NCI-H748 (cell line): ENCODE data around the gene TERB2.
A peak's percentile ranks its signal among the peaks of the same experiment; 100 is the strongest.
"Not testable (repeated sequence)": the region's sequence is repeated elsewhere in the genome, so short reads cannot be mapped to it uniquely, and the experiment has no call there.

Experiments
- DNase-seq: peaks from one replicate; lab custom pipeline; 2025; ENCODE audit not compliant: unreplicated experiment; lab: John Stamatoyannopoulos, UW

The TERB2 gene, protein sequence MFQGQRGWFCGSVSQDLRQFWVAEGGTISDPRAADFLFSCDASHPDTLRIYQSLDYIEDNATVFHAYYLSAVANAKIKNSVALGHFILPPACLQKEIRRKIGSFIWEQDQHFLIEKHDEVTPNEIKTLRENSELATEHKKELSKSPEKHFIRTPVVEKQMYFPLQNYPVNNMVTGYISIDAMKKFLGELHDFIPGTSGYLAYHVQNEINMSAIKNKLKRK

DNA sequence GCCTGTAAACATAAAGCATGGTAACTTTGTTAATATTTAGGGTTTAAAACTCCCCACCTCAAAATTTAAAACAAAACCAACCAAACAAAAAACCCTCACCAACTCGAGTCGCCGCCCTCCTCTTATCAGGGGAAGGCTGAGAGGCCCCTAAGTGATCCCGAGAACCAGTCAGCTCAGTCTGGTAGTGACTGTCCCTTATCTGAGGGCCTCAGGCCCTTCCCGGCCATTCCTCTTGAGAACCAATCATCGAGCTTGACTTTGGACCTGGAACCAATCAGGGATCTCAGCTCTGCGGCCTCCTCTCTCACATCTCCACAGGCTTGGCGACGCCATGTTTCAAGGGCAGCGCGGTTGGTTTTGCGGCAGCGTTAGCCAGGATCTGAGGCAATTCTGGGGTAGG lies at the start of gene TERB2:
Gene TERB2, plus strand, starts transcription at position 300 of the 400 bp plus-strand sequence. Its CDS starts 32 bp downstream, at position 332.
- DNase-seq = no peak

DNA sequence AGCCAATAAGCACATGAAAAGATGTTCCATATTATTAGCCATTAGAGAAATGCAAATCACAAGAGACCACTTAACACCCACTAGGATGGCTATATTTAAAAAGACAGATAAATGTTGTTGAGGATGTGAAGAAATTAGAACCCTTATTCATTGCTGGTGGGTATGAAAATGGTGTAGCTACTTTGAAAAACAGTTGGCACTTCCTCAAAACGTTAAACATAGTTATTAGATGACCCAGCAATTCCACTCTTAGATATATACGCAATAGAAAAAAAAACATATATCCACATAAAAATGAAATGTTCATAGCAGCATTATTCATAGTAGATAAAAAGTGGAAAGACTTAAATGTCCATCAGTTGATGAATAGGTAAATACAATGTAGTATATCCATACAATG lies 47.1 kb upstream of the TERB2 start:
- no peak for DNase-seq

DNA sequence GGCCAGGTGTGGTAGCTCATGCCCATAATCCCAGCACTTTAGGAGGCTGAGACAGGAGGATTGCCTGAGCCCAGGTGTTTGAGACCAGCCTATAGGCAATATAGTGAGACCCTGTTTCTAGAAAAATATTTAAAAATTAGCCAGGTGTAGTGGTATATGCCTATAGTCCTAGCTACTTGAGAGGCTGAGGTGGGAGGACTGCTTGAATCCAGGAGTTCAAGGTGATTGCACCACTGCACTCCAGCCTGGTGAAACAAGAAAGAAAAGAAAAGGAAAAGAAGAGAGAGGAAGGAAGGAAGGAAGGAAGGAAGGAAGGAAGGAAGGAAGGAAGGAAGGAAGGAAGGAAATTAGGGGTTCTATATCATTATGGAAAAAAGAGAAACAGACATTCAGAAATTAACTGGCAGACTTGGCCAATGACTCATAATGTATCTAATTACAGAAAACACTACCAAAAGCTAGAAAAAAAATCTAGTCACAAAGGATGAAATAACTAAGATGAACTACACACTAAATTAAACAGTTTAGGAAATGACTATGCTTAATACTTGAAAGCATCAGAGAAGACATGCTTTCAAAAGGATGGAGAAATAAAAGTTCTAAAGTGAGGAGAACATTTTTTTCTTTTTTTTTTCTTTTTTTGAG lies 45.4 kb upstream of the TERB2 start:
- DNase-seq = no peak

DNA sequence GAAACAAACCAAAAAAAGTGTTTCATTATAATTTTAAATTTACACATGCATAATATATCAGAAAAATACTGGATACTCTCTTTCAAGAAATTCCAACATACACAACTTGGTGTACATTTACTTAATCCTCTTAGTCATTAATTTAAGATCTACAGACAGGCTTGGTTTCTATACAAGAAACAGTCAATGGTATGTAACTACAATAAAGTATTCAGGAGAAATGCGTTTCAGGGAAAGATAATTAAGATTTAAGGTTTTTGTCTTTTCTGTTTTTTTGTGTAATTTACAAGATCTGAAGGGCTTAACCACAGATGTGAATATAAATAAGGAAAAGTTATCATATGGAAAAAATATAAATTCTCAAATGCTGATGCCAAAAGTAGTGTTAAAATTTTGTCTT lies 44.3 kb upstream of the TERB2 start:
- DNase-seq = not testable (repeated sequence)

DNA sequence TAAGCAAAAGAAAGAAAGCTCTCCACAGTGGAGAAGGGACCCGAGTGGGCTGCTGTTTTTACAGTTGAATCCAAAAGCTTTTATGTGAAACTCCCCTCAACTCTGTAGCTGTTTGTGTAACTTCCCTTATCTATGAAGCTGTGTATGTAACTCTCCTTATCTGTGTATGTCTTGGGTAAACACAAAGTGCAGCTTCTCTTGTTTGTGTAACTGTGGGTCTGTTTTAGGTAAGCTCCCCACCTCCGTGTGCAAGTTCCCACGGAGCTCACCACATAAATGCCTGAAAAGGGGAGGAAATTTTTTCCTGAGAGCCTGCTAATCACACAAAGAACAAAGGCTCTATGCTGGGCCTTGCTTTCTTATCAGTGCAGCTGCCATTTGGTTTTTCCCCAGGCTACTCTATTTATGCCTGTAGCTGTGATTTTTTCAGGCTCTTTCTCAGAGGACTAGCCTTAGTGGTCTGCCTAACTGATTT lies 43.5 kb upstream of the TERB2 start:
- DNase-seq = not testable (repeated sequence)

DNA sequence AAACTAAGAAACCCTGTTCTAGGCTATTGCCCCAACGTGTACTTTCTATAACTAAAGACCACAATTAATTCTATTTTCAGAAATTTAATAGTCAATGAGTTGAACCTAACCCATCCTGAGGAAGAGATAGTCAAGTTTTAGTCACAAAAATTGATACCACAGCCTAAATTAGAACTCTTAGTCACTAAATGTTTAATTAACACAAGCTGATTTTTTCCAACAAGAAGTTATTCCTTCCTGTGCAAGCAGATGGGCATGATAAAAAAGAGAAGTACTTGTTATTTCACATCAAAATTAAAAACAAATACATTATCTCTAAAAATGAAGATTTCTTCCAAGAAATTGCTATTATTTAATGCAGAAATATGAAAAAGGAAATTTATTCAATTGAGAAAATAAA lies 38.4 kb upstream of the TERB2 start:
- no peak for DNase-seq

DNA sequence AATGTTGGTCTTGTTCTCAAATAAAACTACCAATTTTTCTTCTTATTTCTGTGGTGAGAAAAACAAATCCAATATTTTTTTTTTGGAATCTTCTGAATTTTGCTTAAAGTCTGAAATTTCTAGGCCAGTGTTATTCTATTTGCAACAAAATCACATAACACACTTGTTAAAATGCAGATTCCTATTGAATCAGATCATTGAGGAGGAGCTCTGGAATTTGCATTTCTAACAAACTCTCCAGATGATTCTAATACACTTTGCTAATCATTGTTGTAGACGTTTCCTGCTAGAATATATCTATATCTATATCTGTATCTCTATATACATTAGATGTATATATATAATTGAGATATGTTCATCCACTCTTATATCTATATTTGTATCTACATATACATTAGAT lies 27.8 kb upstream of the TERB2 start:
- DNase-seq = not testable (repeated sequence)

DNA sequence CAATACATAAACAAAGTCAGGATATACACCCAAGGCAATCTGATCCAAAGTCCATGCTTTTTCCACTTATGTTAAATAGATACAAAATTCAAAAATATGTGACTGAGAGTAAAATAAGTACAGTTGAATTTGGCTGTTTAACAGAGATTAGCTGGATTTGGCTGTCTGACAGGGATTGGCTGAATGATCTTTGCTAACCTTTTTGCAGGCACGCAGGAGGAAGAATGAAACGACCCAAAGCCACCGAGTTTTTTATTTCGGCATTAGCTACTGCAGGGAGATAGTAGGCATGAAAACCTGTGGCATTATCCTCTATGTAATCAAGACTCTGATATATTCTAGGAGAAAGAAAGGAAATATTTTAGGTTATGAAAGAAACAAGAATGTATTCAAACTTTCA lies 26.2 kb upstream of the TERB2 start:
- DNase-seq = not testable (repeated sequence)

DNA sequence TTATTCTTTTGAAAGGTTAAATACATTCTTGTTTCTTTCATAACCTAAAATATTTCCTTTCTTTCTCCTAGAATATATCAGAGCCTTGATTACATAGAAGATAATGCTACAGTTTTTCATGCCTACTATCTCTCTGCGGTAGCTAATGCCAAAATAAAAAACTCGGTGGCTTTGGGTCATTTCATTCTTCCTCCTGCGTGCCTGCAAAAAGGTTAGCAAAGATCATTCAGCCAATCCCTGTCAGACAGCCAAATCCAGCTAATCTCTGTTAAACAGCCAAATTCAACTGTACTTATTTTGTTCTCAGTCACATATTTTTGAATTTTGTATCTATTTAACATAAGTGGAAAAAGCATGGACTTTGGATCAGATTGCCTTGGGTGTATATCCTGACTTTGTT lies 1.8 kb downstream of the TERB2 start:
- not testable (repeated sequence) for DNase-seq

DNA sequence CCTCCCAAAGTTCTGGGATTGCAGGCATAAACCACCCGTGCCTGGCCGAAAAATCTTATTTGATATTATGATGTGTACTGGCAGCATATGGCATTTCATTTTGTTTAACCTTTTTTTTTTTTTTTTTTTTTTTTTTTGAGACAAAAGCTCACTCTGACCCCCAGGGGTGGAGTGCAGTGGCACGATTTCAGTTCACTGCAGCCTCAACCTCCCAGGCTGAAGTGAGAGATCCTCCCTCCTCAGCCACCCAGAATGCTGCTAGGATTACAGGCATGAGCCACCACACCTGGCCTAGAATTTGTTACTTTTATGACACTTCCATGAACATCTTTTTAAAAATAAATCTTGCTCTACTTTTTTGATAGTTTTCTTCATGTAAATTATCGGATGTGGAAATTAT lies 12.0 kb downstream of the TERB2 start:
- no peak for DNase-seq

DNA sequence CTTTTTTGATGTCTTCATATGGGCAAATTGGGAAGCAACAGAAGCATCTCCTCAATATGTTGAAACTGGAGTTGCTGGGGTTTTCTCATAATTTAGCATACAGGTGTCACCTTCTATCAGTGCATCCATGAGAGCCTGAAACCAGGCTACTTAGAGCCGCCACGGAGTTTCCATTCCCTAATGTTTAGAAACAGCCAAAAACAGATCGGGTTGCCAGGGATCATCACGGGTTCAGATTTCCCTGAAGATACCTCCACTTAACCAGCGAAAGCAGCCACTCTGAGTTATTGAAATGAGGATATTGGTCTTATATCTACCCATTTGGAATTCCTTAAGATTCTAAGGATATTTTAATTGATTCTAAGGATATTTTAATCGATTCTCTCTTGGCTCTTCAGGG lies 14.5 kb downstream of the TERB2 start:
- DNase-seq = peak; percentile 54

DNA sequence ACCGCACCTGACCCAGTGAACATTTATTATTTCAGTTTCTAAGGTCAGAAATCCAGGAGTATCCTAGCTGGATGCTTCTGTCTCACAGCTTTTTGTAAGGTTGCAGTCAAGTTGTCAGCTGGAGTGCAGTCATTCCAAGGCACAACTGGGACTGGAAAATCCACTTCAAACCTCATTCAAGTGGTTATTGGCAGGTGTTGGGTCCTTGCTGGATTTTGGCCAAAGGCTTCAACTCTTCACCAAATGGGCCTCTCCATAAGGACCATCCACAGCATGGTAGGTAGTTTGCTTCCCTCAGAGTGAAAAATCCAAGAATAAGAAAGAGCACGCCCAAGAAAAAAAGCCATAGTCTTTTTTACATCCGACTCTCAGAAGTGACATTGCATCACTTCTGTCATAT lies 19.7 kb downstream of the TERB2 start:
- peak; percentile 3 for DNase-seq

DNA sequence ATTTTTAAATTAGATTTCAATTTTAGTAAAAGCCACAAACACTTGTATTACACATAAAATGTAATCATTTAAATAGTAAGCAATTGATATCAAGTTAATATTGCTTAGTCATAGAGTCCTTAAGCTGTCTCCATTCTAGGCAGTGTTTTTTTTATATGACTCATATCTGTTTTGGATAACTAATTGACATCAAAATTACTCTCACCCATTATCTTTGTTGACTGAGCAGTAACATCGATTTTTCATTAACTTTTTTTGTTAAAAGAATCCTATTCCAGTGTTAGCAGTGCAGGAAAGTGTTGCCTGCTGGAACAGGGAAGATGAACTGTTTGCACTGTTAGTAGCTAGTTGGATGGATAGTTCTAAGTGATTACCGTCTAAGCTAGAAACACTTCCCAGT lies 21.3 kb downstream of the TERB2 start:
- peak; percentile 68 for DNase-seq

DNA sequence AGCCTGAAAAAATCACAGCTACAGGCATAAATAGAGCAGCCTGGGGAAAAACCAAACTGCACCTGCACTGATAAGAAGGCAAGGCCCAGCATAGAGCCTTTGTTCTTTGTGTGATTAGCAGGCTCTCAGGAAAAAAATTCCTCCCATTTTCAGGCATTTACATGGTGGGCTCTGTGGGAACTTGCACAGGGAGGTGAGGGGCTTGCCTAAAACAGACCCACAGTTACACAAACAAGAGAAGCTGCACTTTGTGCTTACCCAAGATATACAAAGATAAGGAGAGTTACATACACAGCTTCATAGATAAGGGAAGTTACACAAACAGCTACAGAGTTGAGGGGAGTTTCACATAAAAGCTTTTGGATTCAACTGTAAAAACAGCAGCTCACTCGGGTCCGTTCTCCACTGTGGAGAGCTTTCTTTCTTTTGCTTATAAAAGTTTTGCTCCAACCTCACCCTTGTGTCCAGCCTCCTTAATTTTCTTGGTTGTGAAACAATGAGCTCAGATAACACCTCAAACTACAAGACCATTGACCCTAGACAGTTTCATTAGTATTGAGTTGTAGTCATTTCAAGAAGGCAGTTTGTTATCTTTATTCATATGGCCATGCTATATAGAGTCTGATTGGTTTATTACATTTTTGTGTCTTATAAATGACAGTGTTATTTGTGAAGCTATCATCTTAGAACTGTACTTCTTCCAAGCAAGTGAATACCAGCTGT lies 23.3 kb downstream of the TERB2 start:
- DNase-seq = not testable (repeated sequence)

DNA sequence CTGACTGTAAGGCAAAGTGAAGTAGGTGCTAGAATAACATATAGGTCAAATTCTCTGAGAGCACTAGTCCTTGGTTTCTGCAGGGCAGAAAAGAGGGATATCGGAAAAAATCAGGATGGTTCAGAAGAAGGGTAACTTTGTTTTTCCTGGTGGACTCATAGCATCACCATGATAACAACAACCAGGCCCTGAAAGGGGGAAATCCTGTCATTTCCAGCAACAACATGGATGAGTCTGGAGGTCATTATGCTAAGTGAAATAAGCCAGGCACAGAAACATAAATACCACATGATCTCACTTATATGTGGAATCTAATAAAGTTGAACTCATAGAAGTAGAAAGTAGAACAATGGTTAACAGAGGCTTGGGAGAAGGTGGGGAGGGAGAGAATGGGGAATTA lies 27.7 kb downstream of the TERB2 start:
- DNase-seq = not testable (repeated sequence)

DNA sequence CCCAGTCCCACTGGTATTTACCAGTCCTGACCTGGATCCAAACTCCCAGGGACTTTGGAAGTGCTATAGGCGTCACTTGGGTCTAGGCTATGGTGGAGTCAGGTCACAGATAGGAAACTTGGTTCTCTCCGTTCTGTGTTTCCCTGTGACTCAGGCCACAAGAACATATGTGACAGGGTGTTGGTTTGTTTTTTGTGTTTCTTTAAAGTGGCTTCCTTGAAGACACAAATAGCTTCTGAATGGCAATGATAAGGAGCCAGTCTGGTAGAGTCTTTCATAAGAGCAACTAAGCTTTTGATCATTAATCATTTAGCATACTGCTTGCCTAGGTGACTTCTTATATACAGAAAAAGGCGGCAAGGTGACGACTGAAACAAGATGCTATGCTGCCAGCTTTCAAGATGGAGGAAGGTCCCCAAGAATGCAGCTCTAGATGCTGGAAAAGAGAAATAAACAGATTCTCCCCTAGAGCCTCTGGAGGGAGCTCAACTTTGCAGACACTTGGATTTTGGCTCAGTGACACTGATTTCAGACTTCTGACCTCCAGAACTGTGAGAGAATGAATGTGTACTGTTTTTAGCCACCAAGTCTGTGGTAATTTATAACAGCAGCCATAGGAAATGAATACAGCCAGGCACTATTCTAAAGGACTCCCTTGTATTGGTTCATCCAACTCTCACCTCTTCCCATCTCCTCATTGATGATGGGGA lies 30.0 kb downstream of the TERB2 start:
- DNase-seq = not testable (repeated sequence)

DNA sequence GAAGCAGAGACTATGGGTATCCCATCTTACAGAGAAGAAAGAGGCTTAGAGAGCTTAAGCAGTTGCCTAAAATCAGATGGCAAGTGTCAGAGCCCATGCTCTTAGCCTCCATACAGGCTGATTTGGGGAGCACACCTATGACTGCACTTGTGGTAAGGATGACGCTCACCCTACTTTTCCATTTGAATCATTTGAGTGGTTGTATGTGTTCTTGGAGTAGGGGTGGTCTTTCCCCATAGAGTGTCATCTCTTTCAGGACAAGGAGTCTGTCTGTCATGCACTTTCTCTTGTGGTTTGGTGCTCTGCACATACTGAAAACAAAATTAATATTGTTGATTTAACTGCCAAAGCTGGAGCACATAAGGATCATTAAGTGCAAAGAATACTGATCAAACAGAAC lies 31.2 kb downstream of the TERB2 start:
- DNase-seq = not testable (repeated sequence)

DNA sequence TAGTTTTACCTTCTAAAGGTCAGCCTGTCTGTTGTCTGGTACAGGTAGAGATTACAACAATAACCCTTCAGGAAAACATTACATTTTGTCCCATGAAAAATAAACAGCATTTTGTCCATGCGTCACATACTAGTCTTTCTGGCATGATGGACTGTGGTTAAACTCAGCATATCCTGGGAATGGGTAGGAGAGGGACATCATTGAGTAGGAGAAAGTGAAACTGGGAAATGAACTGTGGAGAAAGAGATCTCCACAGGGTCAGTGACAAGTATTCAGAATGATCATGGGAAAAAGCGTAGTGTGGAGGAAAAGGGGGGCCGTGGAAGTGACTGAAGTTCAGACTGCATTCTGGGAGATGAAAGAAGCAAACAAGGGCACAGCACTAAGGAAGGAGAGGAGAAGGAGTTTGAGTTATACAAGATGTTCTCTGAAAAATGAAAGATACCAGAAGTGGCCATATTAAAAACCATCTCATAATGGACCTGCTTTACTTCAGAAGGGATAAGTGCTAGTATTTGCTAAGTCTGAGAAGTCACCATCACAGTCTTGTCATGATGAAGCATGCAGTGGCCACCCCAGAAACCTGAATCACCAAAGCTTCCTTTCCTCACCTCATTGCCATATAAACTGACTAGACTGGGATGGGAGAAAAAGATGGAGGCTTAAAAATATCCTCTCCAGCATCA lies 31.8 kb downstream of the TERB2 start:
- DNase-seq = not testable (repeated sequence)

DNA sequence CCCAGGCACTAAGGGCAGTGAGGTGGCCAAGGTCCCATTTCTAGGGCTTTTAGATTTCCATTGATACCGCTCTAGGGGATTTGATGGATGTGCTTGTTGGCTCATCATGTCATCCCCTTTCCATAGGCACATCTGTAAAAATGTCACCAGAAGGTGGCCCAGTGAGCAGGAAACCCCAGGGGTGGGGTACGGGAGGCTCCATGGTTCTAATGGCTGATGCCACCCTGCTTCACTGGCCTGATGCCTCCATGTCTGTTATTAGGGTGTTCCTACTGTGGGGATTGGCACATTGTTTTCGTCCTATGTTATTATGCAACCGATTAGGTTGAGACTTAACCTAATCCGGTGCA lies 32.4 kb downstream of the TERB2 start:
- DNase-seq = not testable (repeated sequence)

DNA sequence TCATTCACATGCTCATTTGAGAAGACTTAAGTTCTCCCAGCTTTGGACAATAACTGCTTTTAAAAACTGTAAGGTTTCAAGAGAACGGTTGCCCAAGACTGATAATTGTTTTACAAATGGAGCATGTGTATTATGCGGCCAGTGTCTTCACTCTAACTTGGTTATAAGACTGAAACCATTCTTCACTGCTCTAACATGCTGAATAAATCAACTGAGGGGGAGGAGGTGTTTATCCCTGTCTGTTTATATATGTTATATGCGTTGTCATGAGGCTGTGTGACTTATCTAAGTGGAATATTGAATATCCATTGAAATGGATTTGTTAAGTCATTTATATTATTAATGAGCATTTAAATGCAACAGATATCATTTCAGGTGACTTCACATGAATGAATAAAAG lies 41.1 kb downstream of the TERB2 start:
- not testable (repeated sequence) for DNase-seq

DNA sequence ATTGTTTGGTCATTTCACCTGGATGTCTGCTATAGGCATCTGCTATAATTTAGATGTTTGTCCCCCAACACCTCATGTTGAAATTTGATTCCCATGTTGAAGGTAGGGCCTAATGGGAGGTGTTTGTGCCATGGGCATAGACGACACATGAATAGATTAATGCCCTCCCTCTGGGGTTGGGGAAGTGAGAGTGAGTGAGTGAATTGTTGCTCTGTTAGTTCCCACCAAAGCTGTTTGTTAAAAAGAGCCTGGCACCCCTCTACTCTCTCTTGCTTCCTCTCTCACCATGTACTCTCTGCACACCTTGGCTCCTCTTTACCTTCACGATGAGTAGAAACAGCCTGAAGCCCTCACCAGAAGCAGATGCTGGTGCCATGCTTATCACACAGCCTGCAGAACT lies 42.6 kb downstream of the TERB2 start:
- no peak for DNase-seq
